HG02981 (cell line): ENCODE data around the gene SORCS2.

Experiments
- ATAC-seq: cut with Tn5 transposase; IDR thresholded peaks from one replicate; pipeline ENCODE4 v1.9.1; 2021; ENCODE audit warnings: mild to moderate bottlenecking, moderate library complexity; ENCODE audit not compliant: unreplicated experiment

The SORCS2 gene

GRCh38 chr4:7333801-7334421 is 141.6 kb downstream of the SORCS2 start:
- no peak for ATAC-seq

GRCh38 chr4:7334521-7335275 is 142.4 kb downstream of the SORCS2 start:
- no peak for ATAC-seq

GRCh38 chr4:7335344-7336066 is 143.2 kb downstream of the SORCS2 start:
- ATAC-seq, result no peak

GRCh38 chr4:7336067-7336569 is 143.8 kb downstream of the SORCS2 start:
- no peak for ATAC-seq

- no peak for ATAC-seq
Measured at GRCh38 chr4:7336732-7337131, 144.4 kb downstream of the SORCS2 start.

- no peak for ATAC-seq
Measured at GRCh38 chr4:7337196-7338058, 145.1 kb downstream of the SORCS2 start.

GRCh38 chr4:7338059-7338452 is 145.7 kb downstream of the SORCS2 start:
- ATAC-seq, result no peak

- no peak for ATAC-seq
Measured at GRCh38 chr4:7338876-7339623, 146.7 kb downstream of the SORCS2 start.

GRCh38 chr4:7339751-7340552 is 147.6 kb downstream of the SORCS2 start:
- ATAC-seq, result no peak

- ATAC-seq, result no peak
Measured at GRCh38 chr4:7340553-7341433, 148.5 kb downstream of the SORCS2 start.

GRCh38 chr4:7341491-7342222 is 149.3 kb downstream of the SORCS2 start:
- no peak for ATAC-seq

- no peak for ATAC-seq
Measured at GRCh38 chr4:7342223-7343080, 150.1 kb downstream of the SORCS2 start.

GRCh38 chr4:7343081-7343655 is 150.8 kb downstream of the SORCS2 start:
- no peak for ATAC-seq

GRCh38 chr4:7343950-7344349 is 151.6 kb downstream of the SORCS2 start:
- no peak for ATAC-seq

- ATAC-seq, result no peak
Measured at GRCh38 chr4:7344636-7345155, 152.4 kb downstream of the SORCS2 start.

GRCh38 chr4:7347981-7348380 is 155.6 kb downstream of the SORCS2 start:
- no peak for ATAC-seq
